Fibroblast of peridontal ligament (primary cell): ENCODE data around the gene LIMS1.
"Not testable (repeated sequence)": the region's sequence is repeated elsewhere in the genome, so short reads cannot be mapped to it uniquely, and the experiment has no call there.

Experiments used
- DNase-seq: peaks from one replicate; pipeline ENCODE4 v3.0.0-alpha.2; 2010; ENCODE audit errors: extremely low read depth

The LIMS1 gene, protein sequence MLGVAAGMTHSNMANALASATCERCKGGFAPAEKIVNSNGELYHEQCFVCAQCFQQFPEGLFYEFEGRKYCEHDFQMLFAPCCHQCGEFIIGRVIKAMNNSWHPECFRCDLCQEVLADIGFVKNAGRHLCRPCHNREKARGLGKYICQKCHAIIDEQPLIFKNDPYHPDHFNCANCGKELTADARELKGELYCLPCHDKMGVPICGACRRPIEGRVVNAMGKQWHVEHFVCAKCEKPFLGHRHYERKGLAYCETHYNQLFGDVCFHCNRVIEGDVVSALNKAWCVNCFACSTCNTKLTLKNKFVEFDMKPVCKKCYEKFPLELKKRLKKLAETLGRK

DNA sequence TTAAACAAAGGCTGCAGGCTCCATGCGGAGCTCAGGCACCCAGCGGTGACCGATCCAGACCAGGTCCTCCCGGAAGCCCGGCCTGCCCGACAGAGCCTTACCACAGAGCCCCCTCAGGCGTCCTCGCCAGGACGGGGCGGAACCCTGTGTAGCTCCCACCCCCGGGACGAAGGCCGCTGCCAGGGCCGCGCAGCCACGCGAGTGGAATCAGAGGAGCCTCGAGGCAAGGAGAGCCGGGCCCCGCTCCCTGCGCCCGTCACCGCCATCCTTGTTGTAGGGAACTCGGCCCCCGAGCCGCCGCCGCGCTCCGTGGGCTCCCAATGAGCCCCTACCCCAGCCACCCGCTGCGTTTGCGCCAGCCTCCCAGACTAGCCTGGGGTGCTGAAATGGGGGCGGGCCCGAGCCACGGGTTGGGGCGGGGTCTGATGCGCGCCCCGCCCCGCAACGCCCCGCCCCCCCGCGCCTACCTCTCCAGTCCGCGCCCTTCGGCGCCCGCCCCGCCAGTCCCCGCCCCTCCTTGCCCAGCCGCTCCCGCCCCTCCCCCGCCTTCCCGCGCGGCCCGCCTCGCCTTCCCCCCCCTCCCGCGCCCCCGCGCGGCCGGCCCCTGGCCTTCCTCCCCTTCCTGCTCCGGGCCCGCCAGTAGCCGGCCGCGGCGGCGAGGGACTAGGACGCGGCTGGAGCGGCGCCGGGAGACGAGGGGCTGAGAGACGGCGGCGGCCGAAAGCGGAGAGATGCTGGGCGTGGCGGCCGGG, at the start of gene LIMS1:
TSS of gene LIMS1 (plus strand) at position 639 of the 752 bp plus-strand sequence. CDS start at position 732, 93 bp downstream.
- peak; percentile 78 for DNase-seq

DNA sequence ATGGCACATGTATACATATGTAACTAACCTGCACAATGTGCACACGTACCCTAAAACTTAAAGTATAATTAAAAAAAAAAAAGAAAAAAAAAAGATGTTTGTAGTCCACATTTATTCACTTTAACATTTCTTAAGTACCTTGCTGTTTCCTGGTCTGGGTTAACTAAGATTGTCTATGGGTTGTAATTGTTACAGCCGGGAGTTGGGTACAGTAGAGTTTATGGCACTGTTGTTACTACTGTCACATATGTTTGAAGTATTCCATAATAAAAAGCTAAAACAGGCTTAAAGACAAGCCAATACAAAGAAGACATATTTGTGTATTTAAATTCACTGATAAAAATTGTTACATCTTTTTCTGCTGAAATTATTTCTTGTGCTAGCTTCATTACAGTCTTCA, 49.0 kb upstream of the LIMS1 start:
- DNase-seq, result no peak

DNA sequence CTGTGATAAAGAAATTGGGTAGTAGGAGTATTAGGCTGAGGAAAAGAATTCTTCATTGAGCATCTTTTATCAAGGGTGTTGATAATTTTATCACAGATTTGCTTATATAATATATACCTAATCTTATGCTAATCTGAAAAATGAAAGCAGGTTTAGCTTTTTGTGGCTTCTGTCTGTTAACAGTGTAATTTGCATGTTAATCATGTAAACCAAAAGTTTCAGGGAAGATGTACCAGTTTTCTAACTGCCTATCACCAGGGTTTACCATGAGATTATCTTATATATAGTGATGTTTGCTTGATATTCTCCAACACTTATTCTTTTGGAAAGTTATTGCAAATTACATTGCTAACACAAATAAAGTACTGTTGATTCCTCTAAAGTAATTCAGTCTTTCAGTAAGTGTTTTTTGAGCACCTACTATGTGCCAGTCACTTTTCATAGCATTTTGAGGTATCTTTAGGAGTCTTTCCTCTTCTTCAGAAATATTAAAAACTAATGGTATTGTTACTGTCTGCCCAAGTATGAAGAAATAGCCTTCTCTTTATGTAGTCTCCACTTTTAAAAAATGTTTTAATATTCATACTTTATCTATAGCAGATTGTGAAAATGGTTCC, 43.7 kb upstream of the LIMS1 start:
- no peak for DNase-seq

DNA sequence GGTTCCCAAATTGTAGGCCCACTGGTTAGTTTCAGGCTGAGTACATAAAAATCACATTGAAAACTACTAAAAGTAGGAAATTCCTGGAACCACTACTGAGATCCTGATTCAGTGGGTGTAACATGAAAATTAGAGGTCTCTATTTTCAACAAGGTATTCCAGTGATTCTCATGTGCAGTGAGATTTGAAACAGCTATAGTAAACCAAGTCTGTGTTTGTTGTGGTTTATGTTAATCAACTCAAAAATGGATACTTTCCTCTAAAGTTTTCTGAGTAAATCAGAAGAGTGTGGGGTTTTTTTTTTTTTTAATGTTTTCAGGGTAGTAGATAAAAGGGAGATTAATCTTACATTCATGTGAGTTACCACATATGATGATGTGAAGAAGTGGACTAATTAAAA, 42.4 kb upstream of the LIMS1 start:
- no peak for DNase-seq

DNA sequence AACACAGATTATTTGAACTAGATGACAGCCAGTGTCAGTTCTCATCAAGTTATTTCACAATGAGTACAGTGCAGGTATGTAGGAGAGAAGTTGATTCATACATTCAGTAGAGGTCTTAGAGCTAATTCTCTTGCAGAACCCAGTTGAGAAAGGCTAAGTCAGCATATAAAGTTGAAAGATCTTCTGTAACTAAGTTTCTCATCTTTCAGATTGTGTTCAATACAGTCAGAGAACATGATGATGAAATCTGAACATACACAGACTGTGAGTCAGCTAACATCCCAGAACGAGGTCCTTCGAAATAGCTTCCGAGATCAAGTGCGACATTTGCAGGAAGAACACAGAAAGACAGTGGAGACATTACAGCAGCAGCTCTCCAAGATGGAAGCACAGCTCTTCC, 41.9 kb upstream of the LIMS1 start:
- DNase-seq, result peak; percentile 91

DNA sequence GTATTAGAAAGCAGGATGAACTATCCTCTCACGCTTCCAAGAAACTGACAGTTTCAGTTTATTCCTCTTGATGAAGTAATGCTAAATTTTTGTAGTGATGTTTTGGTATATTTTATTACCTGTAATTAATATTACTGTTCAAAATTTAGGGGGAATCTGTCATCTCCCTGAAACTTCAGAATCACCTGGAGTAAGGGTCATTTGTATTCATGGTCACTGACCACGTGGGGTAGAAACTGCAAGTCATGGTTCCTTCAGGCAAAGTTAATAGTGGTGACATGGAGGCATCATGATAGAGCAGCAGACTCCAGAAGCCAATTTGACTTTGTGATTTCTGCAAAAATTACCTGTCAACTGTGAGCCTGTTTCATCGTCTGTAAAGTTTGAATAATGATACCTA, 38.1 kb upstream of the LIMS1 start:
- DNase-seq, result not testable (repeated sequence)

DNA sequence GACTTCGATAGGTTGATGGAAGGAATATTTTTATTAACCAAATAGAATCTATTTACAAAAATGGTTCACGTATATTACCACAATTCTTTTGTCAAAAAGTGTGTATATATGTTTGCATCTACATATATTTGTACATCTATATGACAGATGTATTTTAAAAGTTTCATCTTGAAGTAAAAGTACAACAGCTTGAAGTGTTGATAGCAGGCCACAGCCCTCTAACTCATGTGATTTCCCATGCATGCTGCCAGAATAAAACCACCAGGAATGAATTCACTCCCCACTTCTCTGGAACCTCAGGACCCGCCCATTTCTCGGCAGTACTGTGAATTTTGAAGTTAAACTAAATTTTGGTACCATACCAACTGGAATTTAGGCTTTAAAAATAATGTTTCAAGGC, 26.6 kb upstream of the LIMS1 start:
- DNase-seq, result peak; percentile 64

DNA sequence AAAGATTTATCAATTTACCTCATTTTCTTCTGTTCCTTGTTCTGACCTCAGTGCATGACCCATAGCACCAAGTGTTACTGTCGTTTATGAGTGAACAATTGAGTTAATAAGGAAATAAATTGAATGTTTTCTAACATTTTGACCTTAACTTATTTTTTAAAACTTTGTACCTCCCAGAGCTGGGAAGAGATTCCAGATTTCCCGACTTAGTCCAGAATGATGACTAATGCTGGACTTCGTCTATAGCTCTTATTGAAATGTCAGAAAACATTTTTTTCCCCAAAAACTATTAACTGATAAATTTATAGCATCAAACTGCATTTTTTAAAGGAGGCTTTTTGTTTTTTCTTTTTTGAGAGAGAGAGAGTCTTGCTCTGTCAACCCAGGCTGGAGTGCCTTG, 21.8 kb upstream of the LIMS1 start:
- not testable (repeated sequence) for DNase-seq

DNA sequence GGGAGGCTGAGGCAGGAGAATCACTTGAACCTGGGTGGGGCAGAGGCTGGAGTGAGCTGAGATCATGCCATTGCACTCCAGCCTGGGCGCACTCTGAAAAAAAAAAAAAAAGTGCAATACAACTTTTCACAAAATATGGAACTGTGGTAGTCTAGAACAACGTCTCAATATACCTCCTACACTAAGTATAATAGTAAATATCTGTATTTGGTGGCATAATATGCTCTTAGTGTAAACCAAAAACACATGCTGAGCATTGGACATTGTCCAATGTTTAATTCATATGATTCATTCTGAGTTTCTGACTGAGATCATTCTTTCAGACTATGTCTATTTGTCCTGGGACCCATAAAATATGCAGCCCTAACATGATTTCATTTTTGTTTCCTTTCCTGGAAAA, 19.8 kb upstream of the LIMS1 start:
- DNase-seq, result not testable (repeated sequence)

DNA sequence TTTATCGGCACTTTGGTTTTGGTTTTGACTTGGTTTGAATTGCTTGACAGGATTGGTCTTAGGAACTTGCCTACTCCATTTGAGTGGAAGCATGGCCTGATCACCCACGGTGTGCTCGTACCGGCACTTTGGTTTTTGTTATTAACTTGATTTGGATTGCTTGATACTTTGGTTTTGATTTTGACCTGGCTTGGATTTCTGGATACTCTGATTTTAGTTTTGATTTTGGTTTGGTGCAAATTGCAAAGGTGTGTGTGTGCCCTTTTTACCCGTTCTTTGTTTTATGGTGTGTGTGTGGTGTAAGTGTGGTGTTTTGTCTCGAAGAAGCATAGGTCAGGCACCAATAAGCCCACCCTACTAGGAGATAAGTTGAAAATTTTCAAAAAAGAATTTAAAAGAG, 9.6 kb upstream of the LIMS1 start:
- DNase-seq, result not testable (repeated sequence)

DNA sequence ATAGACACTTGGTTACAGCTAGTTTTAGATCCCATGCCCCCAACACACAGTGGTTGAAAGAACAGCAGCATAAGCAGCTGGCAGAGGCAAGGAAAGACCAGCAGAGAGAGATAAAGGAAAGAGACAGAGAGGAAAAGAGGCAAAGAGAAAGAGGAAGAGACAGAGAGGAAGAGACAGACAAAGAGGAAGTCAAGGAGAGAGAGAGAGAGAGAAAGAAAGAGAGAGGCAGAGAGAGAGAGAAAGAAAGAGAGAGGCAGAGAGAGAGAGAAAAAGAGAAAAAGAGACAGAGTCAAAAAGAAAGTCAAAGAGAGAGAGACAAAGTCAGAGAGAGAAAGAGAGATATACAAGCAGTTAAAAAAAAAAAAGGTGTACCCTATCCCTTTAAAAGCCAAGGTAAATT, 9.0 kb upstream of the LIMS1 start:
- not testable (repeated sequence) for DNase-seq

DNA sequence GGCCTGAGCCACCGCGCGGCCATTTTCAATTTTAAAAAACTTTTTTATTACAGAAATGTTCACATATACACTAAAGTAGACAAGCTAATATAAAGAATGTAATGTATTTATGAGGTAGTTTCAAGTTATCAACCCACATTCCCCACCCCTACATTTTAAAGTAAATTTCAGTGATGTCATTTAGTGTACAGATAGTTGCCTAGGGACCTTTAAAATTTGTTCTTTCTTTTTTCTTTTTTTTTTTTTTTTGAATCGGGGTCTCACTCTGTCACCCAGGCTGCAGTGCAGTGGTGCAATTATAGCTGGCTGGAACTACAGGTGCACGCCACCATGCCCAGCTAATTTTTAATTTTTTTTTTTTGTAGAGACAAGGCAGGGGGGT, 2.6 kb upstream of the LIMS1 start:
- DNase-seq, result no peak

DNA sequence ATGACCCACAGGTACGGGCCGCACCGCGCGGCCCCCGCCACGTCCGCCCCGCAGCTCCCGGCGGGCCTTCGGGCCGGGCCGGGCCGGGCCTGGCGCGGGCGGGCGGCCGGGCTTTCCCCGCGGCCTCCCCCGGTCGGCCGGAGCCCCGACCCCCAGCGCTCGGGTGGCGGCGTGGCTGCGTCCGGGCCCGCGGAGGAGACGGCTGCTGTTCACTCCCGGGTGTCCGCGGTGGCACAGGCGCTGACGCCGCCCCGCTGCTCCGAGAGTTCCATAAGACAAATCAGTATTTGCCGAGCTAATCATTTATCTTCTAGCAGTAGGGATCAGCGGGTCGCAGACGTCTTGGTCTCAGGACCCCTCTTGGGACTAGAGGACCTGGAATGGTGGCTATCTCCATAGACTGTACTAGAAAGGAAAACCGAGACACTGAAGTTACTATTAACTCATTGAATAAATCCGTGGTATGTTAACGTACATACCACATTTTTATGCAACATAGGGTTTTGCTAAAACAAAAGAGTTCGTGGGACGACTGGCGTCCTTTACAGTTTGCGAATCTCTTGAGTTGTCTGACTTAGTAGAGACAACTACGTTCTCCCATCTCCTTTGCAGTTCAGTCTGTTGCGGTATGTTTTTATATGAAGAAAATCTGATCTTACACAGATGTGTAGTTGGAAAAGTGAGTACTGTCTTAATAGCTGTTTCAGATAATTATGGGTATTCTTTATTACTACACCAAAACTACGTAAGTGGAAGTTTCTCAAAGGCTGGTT, 500 bp downstream of the LIMS1 start:
- no peak for DNase-seq

DNA sequence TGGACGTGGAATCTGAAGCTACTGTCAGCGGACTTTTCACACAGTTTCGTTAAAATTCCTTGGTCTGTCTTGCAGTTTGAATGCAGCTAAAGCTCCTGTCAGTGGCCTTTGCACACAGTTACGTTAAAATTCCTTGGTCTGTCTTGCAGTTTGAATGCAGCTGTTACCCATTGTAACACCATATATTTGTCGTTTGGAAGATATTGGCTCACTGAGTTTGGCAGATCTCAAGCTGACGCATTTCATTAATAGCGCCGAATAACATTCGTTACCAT, 1.0 kb downstream of the LIMS1 start:
- DNase-seq, result peak; percentile 64

DNA sequence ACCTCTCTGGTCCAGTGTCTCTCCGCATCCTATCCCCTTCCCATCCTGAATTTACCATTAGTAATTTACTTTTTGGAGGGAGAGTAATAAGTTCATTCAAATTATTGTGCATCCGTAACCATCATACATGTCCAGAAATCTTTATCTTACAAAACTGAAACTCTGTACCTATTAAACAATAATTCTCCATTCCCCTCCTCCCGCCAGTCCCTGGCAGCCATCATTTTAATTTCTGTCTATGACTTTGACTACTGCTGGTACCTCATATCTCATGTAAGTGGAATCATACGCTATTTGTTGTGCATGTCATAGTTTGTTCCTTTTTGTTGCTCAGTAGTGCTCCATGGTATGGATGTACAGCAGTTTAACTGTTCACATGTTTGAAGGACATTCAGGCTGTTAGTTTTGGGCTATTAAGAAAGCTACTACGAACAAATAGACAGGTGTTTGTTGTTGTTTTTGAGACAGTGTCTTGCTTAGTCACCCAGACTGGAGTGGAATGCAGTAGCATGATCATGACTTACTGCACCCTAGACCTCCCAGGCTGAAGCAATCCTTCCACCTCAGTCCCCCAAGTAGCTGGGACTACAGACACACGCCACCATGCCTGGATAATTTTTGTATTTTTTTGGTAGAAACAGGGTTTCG, 2.0 kb downstream of the LIMS1 start:
- DNase-seq, result peak; percentile 20

DNA sequence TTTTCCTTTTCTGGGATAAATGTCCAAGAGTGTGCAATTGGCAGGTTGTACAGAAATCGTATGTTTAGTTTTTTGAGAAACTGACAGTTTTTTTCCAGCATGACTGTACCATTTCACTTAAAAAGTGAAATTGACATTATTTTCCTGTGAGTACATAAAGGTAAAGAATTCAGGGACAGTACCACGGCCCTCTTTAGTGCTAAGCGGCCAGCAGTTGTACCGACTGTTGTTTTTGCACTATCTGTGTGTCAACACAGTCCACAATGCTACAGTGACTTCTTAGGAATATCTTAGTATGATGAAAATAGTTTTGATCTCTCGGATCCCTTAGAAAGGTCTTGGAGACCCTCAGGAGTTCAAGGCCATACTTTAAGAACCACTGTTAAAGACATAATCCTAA, 2.6 kb downstream of the LIMS1 start:
- no peak for DNase-seq

DNA sequence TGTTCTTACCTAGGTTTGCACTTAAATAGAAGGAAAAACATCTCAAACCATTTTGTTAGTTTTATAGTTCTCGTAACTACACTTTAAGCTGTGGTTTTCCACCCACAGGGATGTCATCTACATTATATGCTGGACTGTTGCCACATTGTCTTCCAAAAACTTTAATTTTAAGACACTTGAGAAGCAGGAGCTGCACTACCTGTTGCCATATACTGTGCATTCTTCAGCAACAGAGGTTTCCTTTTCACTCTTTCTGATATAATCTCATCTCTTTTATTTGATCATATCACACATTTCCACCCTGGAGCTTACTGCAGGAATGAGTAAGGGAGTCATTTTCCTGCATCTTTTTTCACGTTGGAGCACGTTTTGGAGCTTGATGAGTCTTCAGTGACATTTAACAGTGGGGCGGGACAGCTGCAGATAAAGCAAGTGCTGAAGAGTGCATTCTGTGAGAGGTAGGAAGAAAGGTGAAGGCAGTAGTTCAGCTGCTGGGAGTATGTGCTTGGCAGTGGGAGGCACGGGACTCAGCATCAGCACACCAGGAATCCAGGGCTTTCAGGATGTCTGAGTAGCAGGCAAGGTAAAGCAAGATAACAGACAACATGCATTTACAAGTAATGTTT, 3.8 kb downstream of the LIMS1 start:
- DNase-seq, result no peak

DNA sequence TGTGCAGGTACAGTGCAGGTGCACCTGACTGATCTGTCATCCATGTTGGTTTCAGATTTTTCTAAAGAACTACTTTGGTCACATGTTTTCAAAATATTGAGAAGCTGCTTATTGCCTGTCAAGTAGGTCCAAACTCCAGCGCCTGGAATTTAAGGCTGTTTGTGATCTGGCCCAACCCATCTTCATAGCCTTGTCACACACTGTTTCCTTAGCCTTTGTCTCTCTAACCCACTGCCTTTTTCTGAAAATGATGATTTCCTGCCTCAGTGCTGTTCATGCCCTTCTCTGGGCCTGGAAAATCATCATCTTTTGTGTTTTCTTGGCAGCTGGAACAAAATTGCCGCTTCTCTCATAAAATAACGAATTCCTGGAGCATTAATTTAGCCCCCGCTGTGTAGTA, 7.2 kb downstream of the LIMS1 start:
- DNase-seq, result no peak

DNA sequence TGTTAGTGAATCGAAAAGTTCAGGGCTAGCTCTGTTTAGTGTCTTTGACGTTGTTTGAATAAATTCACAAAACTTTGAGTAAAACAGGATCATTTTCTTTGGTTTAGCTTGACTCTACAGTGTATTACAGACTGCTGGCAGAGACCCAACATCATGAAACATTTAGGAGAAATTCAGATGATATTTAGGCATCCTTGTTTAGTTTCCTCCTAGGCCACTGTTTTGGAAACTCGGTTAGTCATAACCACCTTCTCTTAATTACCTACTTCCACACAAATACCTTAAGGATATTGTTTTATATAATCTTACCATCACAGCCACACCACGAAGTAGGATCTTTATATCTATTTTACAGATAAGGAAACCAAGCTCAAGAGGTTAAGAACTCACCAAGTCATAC, 7.8 kb downstream of the LIMS1 start:
- DNase-seq, result peak; percentile 93

DNA sequence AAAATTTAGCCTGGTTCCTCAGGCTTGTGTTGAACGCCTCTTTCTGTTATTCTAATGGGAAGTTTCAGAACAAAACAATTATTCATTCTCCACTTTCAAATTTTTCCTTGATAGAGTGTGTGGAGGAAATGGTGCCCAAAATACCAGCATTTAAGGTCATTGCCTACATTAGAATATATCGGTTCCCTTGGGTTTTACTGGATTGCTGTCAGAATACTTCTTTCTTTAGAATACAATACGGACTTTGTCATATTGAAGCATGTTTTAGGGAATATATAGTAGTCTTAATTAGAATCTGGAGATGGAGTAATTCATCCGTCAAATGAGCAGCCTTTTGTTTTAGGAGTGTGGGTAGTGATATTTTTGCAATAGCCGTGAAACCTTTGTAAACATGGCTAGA, 13.3 kb downstream of the LIMS1 start:
- no peak for DNase-seq

DNA sequence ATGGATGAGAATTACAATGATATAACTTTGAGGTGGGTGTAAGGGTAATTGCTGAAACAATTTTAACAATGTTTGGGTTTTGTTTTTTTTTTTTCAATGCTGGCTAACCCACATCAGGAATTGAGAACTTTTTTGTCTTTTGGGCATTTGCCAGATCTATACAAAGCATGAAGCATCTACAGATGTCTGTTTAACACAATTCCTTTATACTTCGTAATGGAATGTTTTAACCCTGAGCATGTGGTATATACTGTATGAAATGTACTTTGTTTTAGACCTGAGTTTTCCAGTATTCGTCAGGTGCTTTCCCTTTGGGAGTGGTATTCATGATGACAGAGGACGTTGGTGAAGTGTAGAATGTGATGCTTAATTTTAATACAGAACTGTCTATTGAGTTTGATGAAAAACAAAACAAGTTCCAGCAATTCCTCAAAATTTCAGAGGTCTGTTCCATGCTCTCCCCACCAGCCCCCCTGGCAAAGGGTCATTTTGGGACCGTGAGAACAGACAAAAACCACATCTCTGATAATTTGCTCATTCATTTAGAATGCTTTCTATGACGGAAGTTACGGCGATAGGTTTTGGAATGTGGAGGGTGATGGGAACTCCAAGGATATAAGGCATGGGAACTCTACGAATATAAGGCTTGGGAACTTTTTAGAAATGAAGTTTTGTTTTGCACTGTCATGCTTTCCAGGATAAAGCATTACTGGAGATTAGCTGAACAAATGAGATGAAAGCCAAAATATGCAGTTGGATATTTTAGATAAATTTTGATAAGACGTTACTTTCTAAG, 14.1 kb downstream of the LIMS1 start:
- DNase-seq, result peak; percentile 68
